LHCN-M2 (cell line): Measurements from ENCODE around the gene MTG2. TPM values are rescaled to one million over a fixed set of nuclear protein-coding genes. Genes with fewer than 3 reads are reported as not detected.

Source experiments
- DNase-seq: peaks from one replicate; pipeline ENCODE4 v3.0.0-alpha.2; 2012; ENCODE audit warnings: low read depth
- total RNA-seq: library from RNA; depleted of rRNA; stranded (reverse); fragments of >200 nt; gene quantifications from 2 replicates; pipeline ENCODE4 v1.2.3, GENCODE V29; 2014; rRNA removed

Gene MTG2
- total RNA-seq, 1 experiment from 2014 or later: 27.7 TPM

DNA sequence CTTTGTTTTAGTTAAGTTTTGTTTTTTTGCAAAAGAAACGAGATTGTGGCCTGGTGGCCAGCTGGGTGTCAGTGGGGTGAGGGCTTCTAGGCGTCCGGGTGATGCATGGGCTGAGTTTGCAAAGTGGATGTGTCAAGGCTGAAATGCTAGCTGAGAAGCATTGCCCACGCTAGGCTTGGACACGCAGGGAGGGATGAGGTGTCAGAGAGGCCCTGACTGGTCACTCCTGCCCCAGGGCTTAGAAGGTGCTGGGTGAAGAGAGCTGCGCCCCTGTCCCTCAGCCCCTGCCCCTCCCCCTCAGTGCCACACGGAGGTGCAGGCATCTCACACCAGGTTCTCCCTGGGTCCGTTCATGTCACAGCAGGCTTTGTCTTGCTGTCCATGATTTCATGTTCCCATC, 63.6 kb downstream of the MTG2 start:
- no peak for DNase-seq

GRCh38 chr20:62246872-62247652, 64.2 kb downstream of the MTG2 start:
- DNase-seq: no peak

DNA sequence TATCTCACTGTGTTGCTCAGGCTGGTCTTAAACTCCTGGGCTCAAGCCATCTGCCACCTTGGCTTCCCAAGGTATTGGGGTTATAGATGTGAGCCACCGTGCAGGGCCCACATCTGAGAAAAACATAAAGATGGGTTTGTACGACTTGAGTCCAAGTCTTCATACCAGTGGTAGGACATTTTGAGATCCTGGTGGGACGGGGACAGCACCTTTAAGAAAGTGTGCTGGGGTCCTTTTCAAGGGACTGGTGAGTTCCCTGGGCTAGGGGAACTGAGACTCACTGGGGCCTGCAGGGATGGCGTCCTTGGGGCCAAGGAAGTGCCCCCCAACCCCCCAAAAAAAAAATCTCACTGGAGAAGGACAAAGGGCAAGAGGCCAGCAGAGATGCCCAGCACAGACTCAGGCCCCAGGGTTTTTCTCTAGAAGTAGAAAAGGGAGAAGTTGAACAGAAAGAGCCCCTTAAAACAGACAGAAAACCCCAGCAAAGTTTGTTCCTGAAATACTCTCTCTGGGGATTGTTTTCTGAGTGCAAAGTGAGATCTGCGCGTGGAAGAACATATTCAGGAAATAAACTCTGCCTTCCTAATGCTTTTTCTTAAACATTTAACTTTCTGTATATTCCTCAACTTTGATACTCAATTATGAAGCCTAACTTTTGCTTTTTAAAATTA, 66.2 kb downstream of the MTG2 start:
- DNase-seq: no peak

GRCh38 chr20:62252342-62252966, 69.6 kb downstream of the MTG2 start:
- peak; percentile 65 for DNase-seq

Other genes with a start within 250 kb of the MTG2 start
- 4.4 and 16.1 TPM in 2 replicates for gene TAF4, start 117.1 kb upstream of the MTG2 start, total RNA-seq
- 55.9 and 61.1 TPM in 2 replicates for gene LSM14B, start 60.6 kb upstream of the MTG2 start, total RNA-seq
- gene PSMA7, start 39.6 kb upstream of the MTG2 start, total RNA-seq: 503 and 618 TPM in 2 replicates
- gene SS18L1, start 39.3 kb upstream of the MTG2 start, total RNA-seq: 14.3 and 18.0 TPM in 2 replicates
- not detected in 2 replicates for gene HRH3, start 37.2 kb downstream of the MTG2 start, total RNA-seq
- gene OSBPL2, start 55.5 kb downstream of the MTG2 start, total RNA-seq: 11.3 and 12.7 TPM in 2 replicates
- gene ADRM1, start 120.0 kb downstream of the MTG2 start, total RNA-seq: 204 and 234 TPM in 2 replicates
- 7.2 and 29.2 TPM in 2 replicates for gene LAMA5, start 184.3 kb downstream of the MTG2 start, total RNA-seq
- 1,447 and 2,174 TPM in 2 replicates for gene RPS21, start 204.1 kb downstream of the MTG2 start, total RNA-seq
- 7.0 and 7.2 TPM in 2 replicates for gene CABLES2, start 224.3 kb downstream of the MTG2 start, total RNA-seq
- not detected in 2 replicates for gene RBBP8NL, start 244.5 kb downstream of the MTG2 start, total RNA-seq